Thyroid gland (tissue), 4 donors: ENCODE data around the gene GNB2.

Source experiments
- POLR2A ChIP-seq, 2 donors: fragments of 450-650 bp; IDR thresholded peaks; one replicate each; pipeline ENCODE4 v1.6.1; 2017; ENCODE audit warnings: antibody characterized with exemption in 2 of 2, mild to moderate bottlenecking in 2 of 2, moderate library complexity in 1 of 2
- TF ChIP-seq, protein P1 (sequence below), 6 experiments: fragments of 200-600 bp in 3 of 6; fragments of 450-650 bp in 3 of 6; sonication (generic) in 3 of 6; IDR thresholded peaks; one replicate each; pipeline ENCODE4 v1.5.1; 2016 to 2019; ENCODE audit warnings: antibody characterized with exemption in 6 of 6, mild to moderate bottlenecking in 2 of 6, inconsistent platforms in 1 of 6, moderate library complexity in 1 of 6

DNA sequence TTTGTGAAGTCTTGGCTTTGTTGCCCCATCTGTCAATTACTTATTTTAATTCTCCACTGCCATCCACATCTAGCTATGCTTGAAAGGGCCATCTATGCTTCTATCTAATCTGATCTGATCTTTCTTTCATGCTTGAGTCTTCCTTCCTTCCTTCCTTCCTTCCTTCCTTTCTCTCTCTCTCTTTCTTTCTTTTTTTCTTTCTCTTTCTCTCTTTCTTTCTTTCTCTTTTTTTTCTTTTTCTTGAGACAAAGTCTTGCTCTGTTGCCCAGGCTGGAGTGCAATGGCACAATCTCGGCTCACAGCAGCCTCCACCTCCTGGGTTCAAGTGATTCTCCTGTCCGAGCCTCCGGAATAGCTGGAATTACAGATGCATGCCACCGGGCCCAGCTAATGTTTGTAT is 43.5 kb upstream of the GNB2 start:
- TF ChIP-seq, protein P1, sequence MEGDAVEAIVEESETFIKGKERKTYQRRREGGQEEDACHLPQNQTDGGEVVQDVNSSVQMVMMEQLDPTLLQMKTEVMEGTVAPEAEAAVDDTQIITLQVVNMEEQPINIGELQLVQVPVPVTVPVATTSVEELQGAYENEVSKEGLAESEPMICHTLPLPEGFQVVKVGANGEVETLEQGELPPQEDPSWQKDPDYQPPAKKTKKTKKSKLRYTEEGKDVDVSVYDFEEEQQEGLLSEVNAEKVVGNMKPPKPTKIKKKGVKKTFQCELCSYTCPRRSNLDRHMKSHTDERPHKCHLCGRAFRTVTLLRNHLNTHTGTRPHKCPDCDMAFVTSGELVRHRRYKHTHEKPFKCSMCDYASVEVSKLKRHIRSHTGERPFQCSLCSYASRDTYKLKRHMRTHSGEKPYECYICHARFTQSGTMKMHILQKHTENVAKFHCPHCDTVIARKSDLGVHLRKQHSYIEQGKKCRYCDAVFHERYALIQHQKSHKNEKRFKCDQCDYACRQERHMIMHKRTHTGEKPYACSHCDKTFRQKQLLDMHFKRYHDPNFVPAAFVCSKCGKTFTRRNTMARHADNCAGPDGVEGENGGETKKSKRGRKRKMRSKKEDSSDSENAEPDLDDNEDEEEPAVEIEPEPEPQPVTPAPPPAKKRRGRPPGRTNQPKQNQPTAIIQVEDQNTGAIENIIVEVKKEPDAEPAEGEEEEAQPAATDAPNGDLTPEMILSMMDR (IDR thresholded peaks at IDR 0.05), result no peak
- TF ChIP-seq POLR2A (IDR thresholded peaks at IDR 0.05), result no peak
